SHP77 treated with DMSO at 0.1 percent for 48 hours (cell line): ENCODE data around the gene POP4.

Experiments used
- DNase-seq: peaks from one replicate; lab custom pipeline; 2025; lab: John Stamatoyannopoulos, UW

Gene POP4

GRCh38 chr19:29663861-29664752 is 58.0 kb downstream of the POP4 start:
- DNase-seq: no peak

GRCh38 chr19:29664753-29665214 is 58.7 kb downstream of the POP4 start:
- no peak for DNase-seq

GRCh38 chr19:29665215-29665825 is 59.2 kb downstream of the POP4 start, which contains the start of gene PLEKHF1:
Gene PLEKHF1 (plus strand): TSS chr19:29665461. CDS start chr19:29673840, 8,379 bp downstream.
- DNase-seq: peak; percentile 28

GRCh38 chr19:29665826-29666577 is 59.9 kb downstream of the POP4 start:
- DNase-seq: no peak
